Type B pancreatic cell (in vitro differentiated cells): ENCODE results near the gene FUT1. TPM values are rescaled to one million over a fixed set of nuclear protein-coding genes. Genes with fewer than 3 reads are reported as not detected.

ENCODE experiments used
- DNase-seq: peaks from one replicate; pipeline ENCODE4 v3.0.0; 2021; ENCODE audit warnings: mixed read lengths; ENCODE audit not compliant: unreplicated experiment; ENCODE audit errors: extremely low spot score
- H3K27ac Mint-ChIP-seq: 2 replicates; pipeline ENCODE4 v1.8.0; 2021; ENCODE audit warnings: mild to moderate bottlenecking, mixed read lengths
- H3K27me3 Mint-ChIP-seq: 2 replicates; pipeline ENCODE4 v1.8.0; 2021; ENCODE audit warnings: mixed read lengths
- H3K36me3 Mint-ChIP-seq: 2 replicates; pipeline ENCODE4 v1.8.0; 2021; ENCODE audit warnings: mixed read lengths
- H3K4me1 Mint-ChIP-seq: one replicate; pipeline ENCODE4 v1.8.0; 2021; ENCODE audit warnings: mixed read lengths; ENCODE audit not compliant: unreplicated experiment
- H3K4me3 Mint-ChIP-seq: 2 replicates; pipeline ENCODE4 v1.8.0; 2021; ENCODE audit warnings: mild to moderate bottlenecking, mixed read lengths
- H3K9me3 Mint-ChIP-seq: 2 replicates; pipeline ENCODE4 v1.8.0; 2021; ENCODE audit warnings: mixed read lengths
- total RNA-seq: library from RNA; stranded (reverse); gene quantifications from 2 replicates; pipeline ENCODE4 v1.2.1, GENCODE V29; 2021; ENCODE audit warnings: low replicate concordance
- TF ChIP-seq, protein P1 (sequence below): fragments of 200-600 bp; sonication (generic); conservative IDR thresholded peaks from 2 replicates; pipeline ENCODE4 v1.5.0; 2021; ENCODE audit warnings: antibody characterized with exemption, mild to moderate bottlenecking

The FUT1 gene
- total RNA-seq, 1 donor from 2014 or later: 15.0 TPM

DNA sequence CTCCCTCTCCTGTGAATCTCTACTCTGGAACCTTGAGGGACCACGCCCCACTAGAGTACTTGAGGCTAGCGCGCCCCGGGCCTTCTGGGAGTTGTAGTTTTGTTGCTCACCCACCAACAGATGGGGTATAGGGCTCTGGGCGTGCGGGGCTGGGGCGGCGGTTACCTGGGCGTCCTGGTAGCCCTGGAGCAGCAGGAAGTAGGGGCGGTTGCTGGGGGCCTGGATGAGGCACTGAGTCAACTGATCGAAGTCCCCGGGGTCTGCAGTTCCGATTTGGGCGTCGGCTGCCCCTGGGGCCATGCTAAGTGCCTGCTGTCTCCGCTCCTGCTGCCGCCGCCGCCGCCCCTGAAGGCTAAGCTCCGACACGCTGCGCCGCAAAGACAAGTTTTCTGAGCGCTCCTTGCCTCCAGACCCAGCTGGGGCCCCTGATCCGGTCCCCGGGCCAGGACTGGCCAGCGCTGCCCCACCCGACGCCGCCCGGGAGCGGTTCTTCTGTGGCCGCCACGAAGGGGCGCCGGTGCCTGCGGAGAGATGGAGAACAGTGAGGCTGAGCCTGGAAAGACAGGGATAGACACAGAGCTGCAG, 17.3 kb downstream of the FUT1 start:
- Mint-ChIP-seq H3K27ac (peak overlapping the region; percentile 72), H3K9me3 (peaks cover 5% of the 10 kb centered on the region), H3K4me1 (peaks cover 15% of the 10 kb centered on the region), H3K27me3 (peaks cover 7% of the 10 kb centered on the region), H3K36me3 (peaks cover 11% of the 10 kb centered on the region), H3K4me3 (peak overlapping the region; percentile 87)
- no peak for DNase-seq
- TF ChIP-seq, protein P1, sequence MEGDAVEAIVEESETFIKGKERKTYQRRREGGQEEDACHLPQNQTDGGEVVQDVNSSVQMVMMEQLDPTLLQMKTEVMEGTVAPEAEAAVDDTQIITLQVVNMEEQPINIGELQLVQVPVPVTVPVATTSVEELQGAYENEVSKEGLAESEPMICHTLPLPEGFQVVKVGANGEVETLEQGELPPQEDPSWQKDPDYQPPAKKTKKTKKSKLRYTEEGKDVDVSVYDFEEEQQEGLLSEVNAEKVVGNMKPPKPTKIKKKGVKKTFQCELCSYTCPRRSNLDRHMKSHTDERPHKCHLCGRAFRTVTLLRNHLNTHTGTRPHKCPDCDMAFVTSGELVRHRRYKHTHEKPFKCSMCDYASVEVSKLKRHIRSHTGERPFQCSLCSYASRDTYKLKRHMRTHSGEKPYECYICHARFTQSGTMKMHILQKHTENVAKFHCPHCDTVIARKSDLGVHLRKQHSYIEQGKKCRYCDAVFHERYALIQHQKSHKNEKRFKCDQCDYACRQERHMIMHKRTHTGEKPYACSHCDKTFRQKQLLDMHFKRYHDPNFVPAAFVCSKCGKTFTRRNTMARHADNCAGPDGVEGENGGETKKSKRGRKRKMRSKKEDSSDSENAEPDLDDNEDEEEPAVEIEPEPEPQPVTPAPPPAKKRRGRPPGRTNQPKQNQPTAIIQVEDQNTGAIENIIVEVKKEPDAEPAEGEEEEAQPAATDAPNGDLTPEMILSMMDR: no peak

GRCh38 chr19:48734625-48735024, 17.8 kb downstream of the FUT1 start:
- peak overlapping the region; percentile 72 for H3K27ac Mint-ChIP-seq
- peaks cover 15% of the 10 kb centered on the region for H3K4me1 Mint-ChIP-seq
- H3K9me3 Mint-ChIP-seq: peaks cover 5% of the 10 kb centered on the region
- H3K4me3 Mint-ChIP-seq: peak overlapping the region; percentile 87
- TF ChIP-seq, protein P1: no peak
- peaks cover 11% of the 10 kb centered on the region for H3K36me3 Mint-ChIP-seq
- peaks cover 4% of the 10 kb centered on the region for H3K27me3 Mint-ChIP-seq
- no peak for DNase-seq

- peaks cover 11% of the 10 kb centered on the region for H3K36me3 Mint-ChIP-seq
- peaks cover 5% of the 10 kb centered on the region for H3K4me1 Mint-ChIP-seq
These were observed 21.0 kb downstream of the FUT1 start for GRCh38 chr19:48731452-48731851.

GRCh38 chr19:48728911-48729664, 23.4 kb downstream of the FUT1 start:
- TF ChIP-seq, protein P1: no peak
- H3K36me3 Mint-ChIP-seq: peaks cover 15% of the 10 kb centered on the region
- H3K4me1 Mint-ChIP-seq: peaks cover 8% of the 10 kb centered on the region
- no peak overlapping the region for H3K27ac Mint-ChIP-seq
- no peak overlapping the region for H3K4me3 Mint-ChIP-seq
- H3K27me3 Mint-ChIP-seq: no peaks in the 10 kb centered on the region
- no peak for DNase-seq
- H3K9me3 Mint-ChIP-seq: peaks cover 3% of the 10 kb centered on the region

More at GRCh38 chr19:48731452-48731851, 21.0 kb downstream of the FUT1 start:
- peaks cover 4% of the 10 kb centered on the region for H3K27me3 Mint-ChIP-seq
- H3K9me3 Mint-ChIP-seq: peaks cover 5% of the 10 kb centered on the region
- DNase-seq: no peak
- TF ChIP-seq, protein P1: no peak
- no peak overlapping the region for H3K4me3 Mint-ChIP-seq
- no peak overlapping the region for H3K27ac Mint-ChIP-seq

DNA sequence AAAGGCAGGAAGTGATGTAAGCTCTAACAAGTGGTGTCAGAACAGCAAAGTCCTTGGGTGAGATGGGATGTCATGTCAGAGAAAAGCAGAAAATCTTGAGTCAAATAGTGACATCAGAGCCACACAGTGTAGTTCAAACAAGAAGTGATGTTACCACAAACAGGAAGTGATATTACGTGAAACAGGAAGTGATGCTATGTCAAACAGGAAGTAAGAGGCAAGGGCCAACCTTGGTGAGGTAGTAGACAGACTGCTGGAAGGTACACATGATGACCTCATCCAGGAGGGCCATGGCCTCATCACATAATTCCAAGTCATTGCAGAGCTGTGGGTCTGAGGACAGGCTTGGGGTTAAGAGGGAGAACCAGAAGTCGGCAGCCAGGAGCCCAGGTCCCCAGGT, 25.9 kb downstream of the FUT1 start:
- peaks cover 8% of the 10 kb centered on the region for H3K4me1 Mint-ChIP-seq
- H3K4me3 Mint-ChIP-seq: no peak overlapping the region
- peaks cover 3% of the 10 kb centered on the region for H3K9me3 Mint-ChIP-seq
- H3K27ac Mint-ChIP-seq: no peak overlapping the region
- no peaks in the 10 kb centered on the region for H3K27me3 Mint-ChIP-seq
- TF ChIP-seq, protein P1: no peak
- peaks cover 13% of the 10 kb centered on the region for H3K36me3 Mint-ChIP-seq
- no peak for DNase-seq
